GM12865 (cell line): Measurements from ENCODE around the gene DNER.
"Not testable (repeated sequence)": the region's sequence is repeated elsewhere in the genome, so short reads cannot be mapped to it uniquely, and the experiment has no call there.

Experiments
- DNase-seq: peaks from one replicate; pipeline ENCODE4 v3.0.0; 2010; ENCODE audit warnings: low read depth
- H3K4me3 ChIP-seq: 2 replicates; pipeline ENCODE4 v1.5.1; 2011; ENCODE audit warnings: mild to moderate bottlenecking, low read depth, low read length, control low read depth
- CTCF ChIP-seq: IDR thresholded peaks from 2 replicates; pipeline ENCODE4 v1.5.1; 2011; ENCODE audit warnings: low read length, control low read depth, low read depth, inconsistent platforms; ENCODE audit not compliant: insufficient read depth; ENCODE audit errors: missing control alignments

The DNER gene

GRCh38 chr2:229627728-229628127 is 86.6 kb downstream of the DNER start:
- DNase-seq = no peak
- H3K4me3 ChIP-seq = no peak overlapping the region
- TF ChIP-seq CTCF = no peak

GRCh38 chr2:229622495-229623355 is 91.6 kb downstream of the DNER start:
- H3K4me3 ChIP-seq = no peak overlapping the region
- no peak for TF ChIP-seq CTCF
- DNase-seq = no peak

- no peak overlapping the region for H3K4me3 ChIP-seq
- no peak for DNase-seq
- TF ChIP-seq CTCF = no peak
These were observed 93.6 kb downstream of the DNER start for GRCh38 chr2:229620759-229621158.

GRCh38 chr2:229620289-229620688 is 94.1 kb downstream of the DNER start:
- DNase-seq = no peak
- no peak for TF ChIP-seq CTCF
- H3K4me3 ChIP-seq = no peak overlapping the region

GRCh38 chr2:229616433-229616832 is 97.9 kb downstream of the DNER start:
- no peak overlapping the region for H3K4me3 ChIP-seq
- DNase-seq = no peak
- no peak for TF ChIP-seq CTCF

- not testable (repeated sequence) for H3K4me3 ChIP-seq
These were observed 100.3 kb downstream of the DNER start for GRCh38 chr2:229614021-229614420.

GRCh38 chr2:229612384-229612971 is 101.9 kb downstream of the DNER start:
- no peak for DNase-seq
- no peak overlapping the region for H3K4me3 ChIP-seq
- no peak for TF ChIP-seq CTCF

More at GRCh38 chr2:229614021-229614420, 100.3 kb downstream of the DNER start:
- not testable (repeated sequence) for DNase-seq
